HG02981 (cell line): ENCODE results near the gene TMPRSS9.
A peak's percentile ranks its signal among the peaks of the same experiment; 100 is the strongest.
"Not testable (repeated sequence)": the region's sequence is repeated elsewhere in the genome, so short reads cannot be mapped to it uniquely, and the experiment has no call there.

ENCODE experiments used
- ATAC-seq: cut with Tn5 transposase; IDR thresholded peaks from one replicate; pipeline ENCODE4 v1.9.1; 2021; ENCODE audit warnings: mild to moderate bottlenecking, moderate library complexity; ENCODE audit not compliant: unreplicated experiment

The TMPRSS9 gene

DNA sequence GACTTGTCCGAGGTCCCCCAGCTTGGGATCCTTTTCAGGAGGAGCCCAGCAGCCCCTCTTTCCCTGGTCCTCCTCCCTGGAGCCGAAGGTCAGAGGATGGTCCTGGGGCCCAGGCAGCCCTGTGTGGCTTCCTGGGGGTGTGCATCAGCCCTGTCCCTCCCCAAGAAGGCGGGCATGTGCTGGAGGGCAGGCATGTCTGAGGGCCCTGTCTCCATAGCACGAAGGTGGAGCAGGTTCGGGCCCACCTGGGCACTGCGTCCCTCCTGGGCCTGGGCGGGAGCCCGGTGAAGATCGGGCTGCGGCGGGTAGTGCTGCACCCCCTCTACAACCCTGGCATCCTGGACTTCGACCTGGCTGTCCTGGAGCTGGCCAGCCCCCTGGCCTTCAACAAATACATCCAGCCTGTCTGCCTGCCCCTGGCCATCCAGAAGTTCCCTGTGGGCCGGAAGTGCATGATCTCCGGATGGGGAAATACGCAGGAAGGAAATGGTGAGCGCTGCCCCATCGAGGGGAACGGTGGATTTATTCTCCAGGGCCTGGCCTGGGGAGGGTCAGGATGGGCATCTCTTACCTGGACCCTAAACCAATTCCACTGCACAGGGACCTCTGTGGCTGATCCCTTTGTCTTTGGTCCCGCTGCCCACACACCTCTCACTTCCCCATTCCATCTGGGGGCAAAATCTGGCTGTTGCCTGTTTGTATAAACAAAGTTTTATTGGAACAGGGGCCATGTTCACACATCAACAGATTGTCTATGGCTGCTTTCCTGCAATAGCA lies 56.4 kb downstream of the TMPRSS9 start:
- no peak for ATAC-seq

DNA sequence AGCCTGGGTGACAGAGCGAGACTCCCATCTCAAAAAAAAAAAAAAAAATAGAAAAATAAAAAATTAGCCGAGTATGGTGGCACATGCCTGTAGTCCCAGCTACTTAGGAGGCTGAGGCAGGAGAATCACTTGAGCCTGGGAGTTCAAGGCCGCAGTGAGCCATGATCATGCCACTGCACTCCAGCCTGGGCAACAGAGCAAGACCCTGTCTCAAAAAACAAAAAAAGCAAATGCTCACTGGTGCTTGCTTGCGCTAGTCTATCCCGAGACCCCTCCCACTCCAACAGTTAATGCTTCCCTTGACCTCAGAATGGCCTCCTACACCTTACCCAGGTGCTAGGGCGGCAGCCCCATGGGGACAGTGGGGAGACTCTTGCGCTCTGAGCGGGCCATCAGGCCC lies 57.4 kb downstream of the TMPRSS9 start:
- not testable (repeated sequence) for ATAC-seq

DNA sequence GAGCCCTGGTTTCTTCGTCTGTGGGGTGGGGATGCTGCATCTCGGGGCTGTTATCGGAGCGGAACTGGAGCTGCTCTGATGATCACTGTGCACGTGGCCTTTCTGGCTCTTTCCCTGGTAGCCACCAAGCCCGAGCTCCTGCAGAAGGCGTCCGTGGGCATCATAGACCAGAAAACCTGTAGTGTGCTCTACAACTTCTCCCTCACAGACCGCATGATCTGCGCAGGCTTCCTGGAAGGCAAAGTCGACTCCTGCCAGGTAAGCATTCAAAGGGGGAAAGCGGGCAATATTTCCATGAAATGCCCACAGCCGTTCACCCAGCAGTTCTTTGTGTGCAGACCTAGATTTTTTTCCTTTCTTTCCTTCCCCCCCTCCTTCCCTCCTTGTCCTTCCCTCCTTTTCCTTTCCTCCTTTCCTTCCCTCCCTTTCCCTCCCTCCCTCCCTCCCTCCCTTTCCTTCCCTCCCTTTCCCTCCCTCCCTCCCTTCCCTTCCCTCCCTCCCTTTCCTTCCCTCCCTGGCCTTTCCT lies 57.9 kb downstream of the TMPRSS9 start:
- no peak for ATAC-seq

DNA sequence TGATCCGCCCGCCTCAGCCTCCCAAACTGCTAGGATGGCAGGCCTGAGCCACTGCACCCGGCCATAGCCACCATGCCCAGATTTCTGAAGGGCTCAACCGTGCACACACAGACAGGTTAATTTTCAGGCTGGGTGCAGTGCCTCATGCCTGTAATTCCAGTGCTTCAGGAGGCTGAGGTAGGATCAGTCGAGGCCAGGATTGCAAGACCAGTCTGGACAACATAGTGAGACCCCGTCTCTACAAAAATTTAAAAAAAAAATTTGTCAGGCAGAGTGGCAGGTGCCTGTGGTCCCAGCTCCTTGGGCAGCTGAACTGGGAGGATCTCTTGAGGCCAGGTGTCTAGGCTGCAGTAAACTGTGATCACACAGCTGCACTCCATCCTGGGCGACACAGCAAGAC lies 59.7 kb downstream of the TMPRSS9 start:
- no peak for ATAC-seq

DNA sequence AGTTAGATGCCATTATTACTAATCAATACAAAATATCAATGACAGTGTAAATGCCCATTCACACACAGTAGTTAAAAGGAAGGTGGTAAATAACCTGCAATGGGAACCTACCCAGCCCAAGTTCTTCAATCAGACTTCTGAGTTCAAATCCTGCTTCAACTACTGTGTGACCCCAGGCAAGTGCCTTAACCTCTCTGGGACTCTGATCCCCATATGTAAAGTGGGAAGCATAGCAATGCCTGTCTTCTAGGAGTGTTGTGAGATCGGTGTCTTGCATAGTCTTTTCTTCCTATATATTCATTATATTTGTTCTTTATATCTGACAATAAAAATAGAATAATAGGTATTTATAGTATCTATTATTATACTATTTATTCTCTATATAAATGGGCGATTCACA lies 60.4 kb downstream of the TMPRSS9 start:
- no peak for ATAC-seq

DNA sequence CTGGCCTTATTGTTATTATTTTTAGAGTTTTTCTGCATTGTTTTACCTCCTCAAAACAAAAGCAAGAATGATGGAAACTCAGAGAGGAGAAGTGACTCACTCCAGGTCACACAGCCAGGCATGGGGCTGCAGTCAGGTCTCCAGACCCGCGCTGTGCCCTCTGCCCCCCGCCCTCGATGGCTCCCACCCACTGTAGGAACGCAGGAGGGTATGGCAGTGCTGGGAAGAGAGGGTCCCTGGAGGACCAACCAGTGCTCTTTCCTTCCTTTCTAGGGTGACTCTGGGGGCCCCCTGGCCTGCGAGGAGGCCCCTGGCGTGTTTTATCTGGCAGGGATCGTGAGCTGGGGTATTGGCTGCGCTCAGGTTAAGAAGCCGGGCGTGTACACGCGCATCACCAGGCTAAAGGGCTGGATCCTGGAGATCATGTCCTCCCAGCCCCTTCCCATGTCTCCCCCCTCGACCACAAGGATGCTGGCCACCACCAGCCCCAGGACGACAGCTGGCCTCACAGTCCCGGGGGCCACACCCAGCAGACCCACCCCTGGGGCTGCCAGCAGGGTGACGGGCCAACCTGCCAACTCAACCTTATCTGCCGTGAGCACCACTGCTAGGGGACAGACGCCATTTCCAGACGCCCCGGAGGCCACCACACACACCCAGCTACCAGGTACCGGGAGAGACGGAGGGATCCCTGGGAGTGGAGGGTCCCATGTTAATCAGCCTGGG lies 61.7 kb downstream of the TMPRSS9 start:
- no peak for ATAC-seq

DNA sequence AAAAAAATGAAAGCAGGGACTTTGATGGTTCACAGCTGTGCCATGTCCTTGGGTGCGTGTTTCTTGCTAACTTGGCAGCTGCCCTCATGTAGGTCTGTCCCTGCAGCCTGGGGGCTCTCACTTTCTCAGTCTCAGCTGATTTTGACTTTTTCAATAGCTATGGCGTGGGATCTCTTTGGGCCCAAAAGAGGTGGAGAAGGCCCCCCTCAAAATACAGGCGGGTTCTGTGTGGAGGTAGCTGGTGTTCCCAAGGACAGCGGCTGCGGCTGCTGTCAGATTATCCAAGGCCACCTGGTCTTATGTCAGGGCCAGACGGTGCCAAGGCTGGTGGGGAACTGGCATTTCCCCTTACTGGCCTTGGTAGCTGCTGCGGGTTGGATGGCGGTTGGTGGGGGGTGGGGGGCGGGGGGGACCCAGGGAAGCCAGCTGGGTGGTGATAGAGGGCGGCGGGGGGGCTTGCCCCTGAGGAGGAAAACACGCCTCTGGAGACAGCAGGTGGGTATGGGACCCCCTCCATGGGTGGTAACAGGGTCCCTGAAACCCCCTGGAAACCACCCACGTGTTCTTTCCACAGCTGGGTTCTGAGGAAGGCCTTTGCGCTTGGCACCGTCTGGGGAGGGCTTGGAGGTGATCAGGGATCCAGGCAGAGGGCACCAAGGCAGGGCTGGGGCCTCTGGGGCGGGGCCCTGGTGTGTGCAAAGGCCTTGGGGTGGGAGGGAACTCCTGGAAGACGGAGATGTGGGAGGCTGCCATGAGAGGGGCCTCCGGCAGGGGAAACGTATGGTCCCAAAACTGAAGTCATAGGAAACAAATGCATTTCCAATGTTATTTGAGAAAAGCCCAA lies 63.2 kb downstream of the TMPRSS9 start:
- no peak for ATAC-seq

DNA sequence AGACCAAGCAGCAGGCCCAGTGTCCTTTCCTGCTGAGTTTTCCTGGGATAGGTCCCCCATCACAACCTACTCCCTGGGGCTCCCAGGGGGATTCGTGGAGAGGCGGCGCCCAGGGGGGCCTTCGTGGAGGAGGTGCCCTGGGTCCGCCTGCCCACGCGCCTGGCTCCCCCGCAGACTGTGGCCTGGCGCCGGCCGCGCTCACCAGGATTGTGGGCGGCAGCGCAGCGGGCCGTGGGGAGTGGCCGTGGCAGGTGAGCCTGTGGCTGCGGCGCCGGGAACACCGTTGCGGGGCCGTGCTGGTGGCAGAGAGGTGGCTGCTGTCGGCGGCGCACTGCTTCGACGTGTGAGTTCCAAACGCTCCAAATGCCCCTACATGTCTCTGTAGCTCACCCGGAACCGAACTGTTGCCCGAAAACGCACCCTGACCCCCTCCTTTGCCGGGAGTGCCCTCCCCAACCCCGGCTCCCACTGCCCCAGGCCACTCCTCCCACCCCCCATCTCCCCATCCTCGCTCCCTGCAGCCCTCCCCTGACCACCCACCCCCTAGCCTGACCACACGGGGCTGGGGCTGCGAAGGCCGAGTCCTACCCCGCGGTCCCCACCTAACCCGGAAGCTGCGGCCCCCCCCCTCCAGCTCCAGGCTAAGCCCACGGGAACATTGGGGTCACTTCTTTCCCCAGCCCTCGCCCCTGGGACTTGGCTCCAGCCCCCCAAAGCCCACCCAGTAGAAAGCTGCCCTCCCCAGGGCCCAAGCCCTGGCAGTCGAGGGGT lies 64.0 kb downstream of the TMPRSS9 start:
- ATAC-seq, result no peak

DNA sequence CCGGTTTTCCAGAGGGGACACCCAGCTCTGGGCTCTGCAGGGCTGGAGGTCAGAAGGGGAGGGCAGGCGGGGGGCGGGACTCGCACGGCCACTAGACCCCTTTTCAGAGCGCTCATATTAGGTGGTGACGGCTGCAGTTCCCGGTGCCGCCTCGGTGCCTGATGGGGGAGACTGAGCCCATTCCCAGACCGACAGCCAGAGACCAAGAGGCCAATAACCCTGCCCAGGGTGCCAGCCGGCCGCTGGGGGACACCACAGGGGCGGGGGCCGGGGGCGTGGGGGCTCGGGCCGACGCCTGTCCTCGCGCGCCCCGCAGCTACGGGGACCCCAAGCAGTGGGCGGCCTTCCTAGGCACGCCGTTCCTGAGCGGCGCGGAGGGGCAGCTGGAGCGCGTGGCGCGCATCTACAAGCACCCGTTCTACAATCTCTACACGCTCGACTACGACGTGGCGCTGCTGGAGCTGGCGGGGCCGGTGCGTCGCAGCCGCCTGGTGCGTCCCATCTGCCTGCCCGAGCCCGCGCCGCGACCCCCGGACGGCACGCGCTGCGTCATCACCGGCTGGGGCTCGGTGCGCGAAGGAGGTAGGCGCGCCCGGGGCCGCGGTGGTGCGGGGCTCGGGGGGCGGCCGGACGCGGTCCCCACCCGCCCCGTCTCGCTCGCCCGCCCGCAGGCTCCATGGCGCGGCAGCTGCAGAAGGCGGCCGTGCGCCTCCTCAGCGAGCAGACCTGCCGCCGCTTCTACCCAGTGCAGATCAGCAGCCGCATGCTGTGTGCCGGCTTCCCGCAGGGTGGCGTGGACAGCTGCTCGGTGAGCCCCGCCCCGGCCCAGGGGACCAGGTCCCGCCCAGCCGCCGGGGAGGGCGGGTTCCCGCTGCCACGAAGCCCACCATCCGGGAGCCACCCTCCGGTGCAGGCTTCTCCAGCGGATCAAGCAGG lies 64.9 kb downstream of the TMPRSS9 start:
- no peak for ATAC-seq

DNA sequence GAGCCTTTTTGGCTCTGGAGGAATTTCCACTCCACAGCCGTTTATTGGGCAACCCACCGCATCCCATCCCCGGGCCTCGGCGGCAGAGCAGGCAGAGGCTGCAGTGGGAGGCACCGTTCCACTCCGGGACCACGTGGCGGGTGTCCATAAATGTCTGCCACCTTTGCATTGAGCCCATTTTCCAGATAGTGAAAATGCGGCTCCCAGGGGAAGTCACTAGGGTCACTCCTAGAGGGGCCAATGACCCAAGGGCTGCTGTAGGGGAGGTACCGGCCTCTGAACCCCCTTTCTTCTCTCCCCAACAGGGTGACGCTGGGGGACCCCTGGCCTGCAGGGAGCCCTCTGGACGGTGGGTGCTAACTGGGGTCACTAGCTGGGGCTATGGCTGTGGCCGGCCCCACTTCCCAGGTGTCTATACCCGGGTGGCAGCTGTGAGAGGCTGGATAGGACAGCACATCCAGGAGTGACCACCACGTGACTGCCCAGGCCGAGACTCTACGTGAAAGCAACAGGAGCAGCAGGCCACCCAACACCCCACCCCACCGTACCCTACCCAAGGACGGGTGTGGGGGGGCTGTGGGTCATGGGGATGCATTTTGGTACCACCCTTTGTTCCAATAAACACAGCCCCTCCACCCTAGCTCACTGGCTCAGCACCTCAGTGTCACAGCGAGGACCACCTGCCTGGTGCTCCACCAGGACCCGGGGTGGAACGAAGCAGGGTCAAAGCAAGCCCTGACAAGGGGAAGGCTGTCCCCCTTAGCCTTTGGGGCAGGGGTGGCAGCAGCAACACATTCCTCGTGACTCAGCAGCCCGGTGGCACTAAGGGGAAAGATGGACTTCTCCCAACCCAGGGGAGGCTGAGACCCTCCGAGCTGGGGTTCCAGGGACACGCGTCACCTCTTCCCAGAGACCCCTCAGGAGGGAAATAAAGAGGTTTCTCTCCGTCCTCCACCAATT lies 65.8 kb downstream of the TMPRSS9 start:
- ATAC-seq, result no peak

DNA sequence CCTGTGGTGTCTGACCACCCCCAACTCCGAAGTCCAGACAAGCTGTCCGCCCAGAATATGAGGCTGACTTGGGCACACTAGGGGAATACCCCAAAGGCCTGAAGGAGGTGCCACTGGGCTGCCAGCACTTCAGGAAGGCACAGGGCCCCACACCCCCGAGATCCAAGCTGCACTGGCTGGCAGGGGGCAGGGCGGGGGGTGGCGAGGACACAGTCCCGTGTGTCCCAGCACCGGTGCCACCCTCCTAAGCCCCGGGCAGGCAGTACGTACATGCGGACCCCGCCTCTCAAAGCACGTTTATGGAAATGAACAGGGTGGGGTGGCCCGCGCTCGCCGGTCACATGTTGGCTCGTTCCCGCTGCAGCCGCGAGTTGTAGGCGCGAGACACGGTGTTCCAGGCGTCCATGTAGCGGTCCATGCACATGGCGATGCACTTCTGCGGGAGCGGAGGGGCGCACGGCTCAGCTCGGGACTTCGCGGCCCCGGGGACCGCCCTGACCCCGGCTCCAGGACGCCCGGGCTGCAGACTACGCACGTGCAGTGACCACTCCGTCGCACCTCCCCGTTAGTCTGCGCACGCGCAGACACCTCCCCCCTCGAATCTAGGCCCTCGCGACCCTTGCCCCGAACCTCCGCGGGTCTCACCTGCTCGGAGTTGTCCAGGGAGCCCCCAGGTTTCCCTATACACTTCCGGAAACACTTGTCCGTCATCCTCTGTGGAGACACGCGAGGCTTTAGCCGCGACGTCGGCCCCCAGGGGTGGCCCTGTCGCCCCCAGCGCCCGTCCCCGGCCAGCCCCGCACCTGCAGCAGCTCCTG lies 66.8 kb downstream of the TMPRSS9 start:
- ATAC-seq, result peak; percentile 14

DNA sequence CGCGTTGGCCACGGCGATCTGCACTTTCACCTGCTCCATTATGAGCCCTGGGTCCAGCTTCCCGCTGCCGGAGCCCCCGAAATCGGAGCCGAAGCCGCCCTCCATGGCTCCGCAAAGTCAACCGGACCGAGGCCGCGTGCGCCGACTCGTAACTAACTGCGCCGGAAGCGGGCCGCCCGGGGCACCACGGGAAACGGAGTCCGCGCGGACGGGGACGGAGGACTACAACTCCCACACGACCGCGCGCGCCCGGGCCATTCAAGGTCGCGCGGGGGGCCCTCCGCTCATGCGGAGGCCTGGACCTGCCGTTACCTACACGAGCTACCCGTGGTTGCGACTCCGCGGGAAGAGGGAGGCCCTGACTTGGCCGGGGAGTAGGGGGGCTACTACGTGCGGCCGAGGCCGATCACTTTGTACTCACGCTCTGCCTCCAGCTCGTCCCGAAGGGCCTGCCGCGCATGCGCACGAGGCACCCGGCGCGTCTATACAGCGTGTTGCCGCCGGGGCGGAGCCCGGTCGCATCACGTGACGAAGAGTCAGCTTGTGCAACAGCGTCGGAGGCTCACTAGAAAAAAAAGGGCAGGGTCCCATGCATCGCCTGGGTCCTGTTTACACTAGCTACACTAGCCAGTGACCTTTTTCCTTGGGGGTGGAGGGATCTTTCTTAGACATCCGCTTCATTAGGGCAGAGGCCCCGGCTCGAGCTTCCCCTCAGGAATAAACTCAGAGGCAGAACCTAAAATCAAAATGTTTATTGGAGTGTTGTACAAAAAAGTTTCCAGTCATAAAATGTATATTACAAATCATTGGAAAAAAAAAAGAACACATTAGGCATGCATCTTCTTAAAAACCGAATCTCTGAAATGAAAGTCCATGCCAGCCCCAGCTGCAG lies 67.6 kb downstream of the TMPRSS9 start, which contains the start of gene TIMM13:
TSS of gene TIMM13 (minus strand) at position 158 of the 892 bp plus-strand sequence. CDS start at position 105, 53 bp downstream.
- peak; percentile 81 for ATAC-seq

DNA sequence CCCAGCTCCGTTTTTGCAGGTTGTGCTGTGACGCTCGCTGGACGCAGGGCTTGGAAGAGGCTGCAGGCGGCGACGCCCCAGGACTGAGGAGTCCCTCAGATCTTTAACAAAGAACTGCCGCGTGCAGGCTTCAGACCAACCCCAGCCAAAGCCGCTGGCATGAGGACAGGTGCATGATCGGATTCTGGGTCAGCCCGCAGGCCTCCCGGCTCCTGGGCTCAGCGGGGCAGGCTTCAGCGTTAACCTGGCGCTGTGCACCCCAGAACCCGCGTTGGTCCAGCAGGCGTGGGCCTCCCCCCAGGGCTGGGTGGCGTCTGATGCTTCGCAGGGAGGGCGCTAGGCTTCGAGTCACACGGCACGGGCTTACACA lies 68.2 kb downstream of the TMPRSS9 start:
- ATAC-seq, result no peak

DNA sequence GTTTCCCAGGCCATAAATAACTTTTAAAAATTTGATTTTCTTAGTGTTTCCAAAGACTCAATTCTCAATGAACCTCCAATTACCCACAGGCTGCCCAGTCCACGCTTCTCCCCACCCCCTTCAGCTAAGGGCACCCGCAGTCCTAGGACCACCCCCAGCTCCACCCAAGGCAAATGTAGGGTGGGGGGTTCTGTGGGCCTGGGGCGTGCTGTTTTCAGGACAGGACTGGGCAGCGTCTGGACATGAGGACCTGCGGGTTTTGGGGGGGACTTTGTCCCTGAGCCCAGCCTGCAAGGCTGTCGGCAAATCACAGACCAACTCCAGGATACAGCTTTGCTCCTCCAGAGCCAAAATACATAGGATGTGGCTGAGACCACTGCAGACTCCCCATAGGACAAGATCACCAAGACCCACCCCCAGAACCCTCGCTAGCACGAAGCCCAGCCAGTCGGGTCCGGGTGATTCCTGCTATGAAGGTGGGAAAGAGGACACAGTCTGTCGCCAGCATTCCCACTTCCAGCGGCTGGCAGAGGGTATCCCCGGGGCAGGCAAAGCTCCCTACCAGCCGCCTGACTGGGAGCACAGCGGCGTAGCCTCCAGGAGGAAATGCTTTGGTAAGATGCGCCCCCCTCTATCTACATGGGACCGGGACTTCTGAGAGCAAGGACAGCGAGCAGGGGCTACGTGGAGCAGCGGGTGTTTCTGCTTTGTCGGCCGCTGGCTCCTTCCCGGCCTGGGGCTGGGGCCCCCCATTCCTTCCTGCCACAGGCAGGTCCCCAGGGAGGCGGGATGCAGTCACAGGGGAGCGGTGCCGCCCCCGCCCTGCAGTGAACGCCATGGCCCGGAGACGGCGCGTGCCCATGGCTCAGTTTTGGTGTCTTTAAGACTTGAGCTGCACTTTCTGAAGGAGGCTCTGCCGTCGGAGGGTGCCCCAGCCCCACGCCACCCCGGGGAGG lies 69.0 kb downstream of the TMPRSS9 start:
- no peak for ATAC-seq

DNA sequence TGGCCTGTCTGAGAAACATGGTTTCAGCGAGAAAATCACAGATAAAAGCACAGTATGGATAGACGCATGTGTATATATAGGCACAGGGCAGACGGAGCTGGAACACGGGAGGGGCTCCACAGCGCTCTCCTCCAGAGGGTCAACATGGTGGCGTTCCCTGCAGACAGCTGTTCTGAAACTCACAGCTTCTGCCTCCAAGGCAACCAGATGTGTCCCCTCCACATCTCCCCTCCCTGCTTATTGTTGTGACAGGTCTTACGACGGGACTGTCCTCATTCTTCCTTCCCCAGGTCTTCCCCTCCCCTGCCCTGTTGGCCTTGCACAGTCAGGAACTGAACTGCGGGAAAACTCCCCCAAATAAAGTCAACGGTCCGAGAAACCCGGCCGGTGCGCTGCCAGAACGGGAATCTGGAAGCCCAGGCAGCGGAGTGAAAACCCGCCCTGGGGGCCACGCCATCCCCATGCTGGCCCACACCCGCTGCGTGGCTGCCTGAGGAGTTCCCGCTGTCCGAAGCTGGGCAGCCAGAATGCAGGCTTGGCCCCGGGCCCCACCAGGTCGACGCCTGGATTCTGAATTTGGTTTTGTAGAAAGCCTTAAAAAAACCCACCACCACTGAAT lies 70.0 kb downstream of the TMPRSS9 start:
- ATAC-seq, result no peak
